GM18526 (cell line): ENCODE data around the gene MGAT5.

ENCODE experiments used
- POLR2A ChIP-seq: IDR thresholded peaks from 3 replicates; pipeline ENCODE4 v1.6.1; 2011; ENCODE audit not compliant: insufficient read length; ENCODE audit errors: extremely low read depth

MGAT5 gene

DNA sequence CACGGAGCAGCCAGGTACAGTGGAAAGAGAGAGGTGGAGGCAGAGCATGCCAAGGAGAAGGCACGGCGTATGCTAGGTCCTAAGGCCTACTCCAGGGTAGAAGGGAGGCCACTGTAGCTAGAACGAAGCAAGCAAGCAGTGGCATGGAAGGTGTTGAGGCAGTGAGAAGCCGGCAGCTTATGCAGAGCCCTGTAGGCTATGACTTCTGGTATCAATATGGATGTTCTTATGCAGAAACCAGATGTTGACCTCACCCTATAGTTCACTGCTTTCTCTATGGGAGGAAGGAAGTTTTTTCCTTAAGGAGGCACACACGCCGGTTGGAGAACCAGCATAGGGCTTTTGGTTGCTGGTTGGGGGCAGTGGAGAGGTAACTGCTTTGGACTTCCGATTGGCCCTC is 6.1 kb downstream of the MGAT5 start:
- TF ChIP-seq POLR2A: no peak

DNA sequence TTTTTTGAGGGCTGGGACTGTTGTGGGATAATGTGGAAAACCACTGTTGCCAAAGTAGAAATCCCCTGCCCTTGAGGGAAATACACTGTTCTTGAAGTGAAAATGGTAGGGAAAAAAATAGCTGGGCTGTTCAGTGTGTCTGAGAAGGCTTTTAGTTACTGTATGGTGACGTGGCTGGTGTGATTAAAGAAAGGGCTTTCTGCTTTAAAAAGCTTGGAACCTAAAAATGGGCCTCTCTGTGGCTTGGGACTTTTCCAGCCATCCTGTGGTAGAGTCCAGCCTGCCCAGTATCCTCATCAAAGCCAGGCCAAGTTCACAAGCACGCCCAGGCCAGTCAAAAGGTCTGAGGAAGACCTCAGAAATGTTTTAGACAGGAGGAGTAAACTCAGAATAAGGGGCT is 6.8 kb downstream of the MGAT5 start:
- TF ChIP-seq POLR2A: no peak

DNA sequence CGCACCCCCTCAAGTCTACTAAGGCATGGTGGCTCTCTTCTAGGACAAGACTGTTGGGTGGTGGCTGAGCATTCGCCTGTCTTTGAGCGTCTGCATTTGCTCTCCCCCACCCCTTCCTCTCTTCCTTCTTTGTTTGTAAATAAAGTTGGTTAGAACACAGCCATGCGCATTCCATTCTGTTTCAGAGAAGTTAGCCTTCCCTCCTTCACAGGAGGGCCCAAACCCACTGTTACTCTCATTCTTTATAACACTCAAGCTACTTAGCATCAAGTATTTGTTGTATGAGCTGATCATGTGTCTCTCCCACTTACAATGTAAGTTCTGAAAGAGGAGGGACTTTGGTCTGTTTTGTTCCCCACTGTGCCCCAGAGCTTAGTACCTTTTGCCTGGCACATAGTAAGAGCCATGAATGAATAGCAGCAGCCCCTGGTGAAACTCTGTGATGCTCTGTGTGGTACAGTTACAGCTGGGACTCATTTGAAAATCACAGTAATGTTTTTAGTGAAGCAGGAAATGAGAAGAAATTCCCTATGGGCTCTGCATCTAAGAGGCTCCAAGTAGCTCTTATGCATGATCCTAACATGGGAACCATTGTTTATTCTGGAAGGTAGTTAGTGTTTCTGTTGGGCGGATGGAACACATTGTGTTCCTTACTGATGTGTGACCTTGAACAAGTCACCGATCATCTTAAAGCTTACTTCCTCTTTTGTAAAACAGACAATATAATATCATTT is 7.7 kb downstream of the MGAT5 start:
- no peak for TF ChIP-seq POLR2A

DNA sequence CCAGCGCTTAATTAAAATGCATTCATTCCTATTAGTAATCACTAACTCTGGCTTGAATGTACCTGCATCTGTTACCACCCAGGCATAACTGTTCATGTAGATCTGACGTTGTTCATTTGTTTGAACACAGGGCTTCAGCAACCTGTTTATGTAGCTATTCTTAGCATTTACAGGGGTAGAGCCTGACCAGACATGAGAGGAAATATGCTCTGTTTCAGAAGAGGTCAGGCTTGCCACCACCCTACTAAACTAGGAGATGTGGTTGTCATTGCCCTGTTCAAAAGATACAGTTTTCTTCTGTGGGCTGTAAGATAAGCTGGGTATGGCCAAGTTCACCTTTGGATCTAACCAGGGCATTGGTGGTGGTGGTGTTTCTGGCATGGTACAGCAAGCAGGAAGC is 8.8 kb downstream of the MGAT5 start:
- TF ChIP-seq POLR2A: no peak

DNA sequence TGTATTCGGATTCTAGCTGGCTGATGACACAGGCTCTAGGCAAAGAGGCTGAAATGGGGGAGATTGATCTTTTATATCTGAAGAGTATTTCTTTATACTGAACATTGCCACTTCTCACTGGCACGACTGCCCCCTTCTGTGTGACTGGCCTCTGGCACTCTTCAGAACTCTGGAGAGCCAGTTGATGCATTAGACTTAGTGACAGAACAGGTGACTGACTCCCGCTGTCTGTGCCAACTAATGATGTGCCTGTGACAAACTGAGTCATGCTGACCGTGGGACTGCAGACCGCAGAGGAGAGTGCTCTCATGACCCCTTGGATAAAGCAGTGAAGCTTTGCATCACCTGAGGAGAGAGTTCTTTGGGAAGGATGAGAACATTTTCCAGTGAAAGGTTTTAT is 14.4 kb downstream of the MGAT5 start:
- TF ChIP-seq POLR2A: no peak

DNA sequence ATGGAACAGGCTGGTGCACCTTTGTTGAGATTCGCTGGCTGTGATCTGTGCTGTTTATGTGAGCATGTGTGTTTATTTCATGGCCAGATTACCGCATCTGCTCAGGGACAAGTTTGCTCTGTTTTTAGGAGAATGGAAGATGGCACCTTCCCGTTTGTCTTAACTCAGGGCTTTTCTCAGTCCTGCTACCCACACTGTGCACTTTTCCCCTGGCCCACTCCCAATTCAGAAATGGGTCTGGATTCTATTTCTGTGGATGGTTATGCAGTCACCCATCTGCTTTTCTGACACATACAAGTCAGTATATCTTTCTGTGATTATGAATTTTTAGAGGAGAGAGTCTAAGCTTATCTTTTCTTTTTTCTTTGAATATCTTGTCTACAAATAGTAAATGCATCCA is 15.4 kb downstream of the MGAT5 start:
- no peak for TF ChIP-seq POLR2A

DNA sequence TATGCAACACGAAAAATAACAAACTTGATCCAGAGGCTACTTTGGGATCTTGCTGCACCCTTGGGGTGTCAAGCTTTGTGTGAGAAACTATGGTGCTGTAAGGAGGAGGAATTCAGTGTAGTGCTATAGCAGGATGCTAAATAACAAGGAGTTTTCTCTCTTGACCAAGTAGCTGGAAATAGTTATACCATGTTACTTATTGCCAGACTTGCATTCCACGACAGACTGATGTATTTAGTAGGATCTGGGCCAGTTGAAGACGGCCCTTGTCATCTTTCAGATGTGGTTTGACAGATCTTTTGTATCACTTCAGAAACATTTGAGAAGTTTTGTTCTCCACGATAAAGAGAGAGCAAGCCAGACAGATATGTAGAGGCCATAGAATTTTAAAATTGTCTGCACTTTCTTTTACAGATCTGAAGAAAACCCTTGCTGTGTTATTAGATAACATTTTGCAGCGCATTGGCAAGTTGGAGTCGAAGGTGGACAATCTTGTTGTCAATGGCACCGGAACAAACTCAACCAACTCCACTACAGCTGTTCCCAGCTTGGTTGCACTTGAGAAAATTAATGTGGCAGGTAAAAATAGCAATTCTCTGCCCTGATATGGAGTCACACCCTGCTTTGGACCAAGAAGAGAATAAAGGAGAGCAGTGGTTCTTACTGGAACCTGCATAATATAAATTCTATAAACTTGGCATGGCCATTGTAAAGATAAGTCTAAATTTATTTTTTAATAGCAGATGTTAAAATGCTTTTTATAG is 16.3 kb downstream of the MGAT5 start:
- TF ChIP-seq POLR2A: no peak

DNA sequence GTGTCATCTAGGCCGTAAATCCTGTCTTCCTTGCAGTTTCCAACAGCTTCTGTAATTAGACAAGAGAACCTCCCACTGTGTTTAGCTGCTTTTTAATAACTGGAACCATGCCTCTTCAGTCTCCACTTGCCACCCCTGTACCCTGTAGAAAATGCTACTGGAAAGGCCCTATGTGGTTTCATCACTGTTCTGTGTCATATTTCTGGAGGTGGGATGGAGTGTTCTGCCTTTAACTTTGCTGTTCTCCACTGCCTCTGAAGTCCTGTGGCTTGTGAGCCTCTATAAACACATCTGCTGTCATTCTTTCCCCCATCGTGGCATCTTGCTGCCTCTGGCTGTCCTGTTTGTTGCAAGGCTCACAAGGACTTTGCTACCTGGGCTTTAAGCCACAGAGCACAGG is 17.9 kb downstream of the MGAT5 start:
- TF ChIP-seq POLR2A: no peak

DNA sequence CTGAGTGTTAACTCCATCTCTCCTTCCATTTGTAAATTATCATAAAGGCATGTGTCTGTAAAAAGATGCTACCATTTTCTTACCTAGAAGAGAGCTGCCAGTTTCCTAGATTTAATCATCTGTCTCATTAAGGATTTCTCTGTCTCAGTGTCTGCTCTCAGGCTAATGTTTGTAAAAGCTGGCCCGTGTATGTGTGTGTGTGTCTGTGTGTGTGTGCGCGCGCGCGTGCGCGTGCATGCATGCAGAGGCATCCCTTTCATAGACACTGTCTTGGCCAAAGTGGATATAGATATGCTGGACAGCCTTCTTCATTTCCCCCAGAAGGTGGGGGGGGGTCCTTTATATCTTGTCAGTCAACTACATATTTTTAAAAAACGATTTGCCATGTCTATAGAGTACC is 18.9 kb downstream of the MGAT5 start:
- TF ChIP-seq POLR2A: no peak

DNA sequence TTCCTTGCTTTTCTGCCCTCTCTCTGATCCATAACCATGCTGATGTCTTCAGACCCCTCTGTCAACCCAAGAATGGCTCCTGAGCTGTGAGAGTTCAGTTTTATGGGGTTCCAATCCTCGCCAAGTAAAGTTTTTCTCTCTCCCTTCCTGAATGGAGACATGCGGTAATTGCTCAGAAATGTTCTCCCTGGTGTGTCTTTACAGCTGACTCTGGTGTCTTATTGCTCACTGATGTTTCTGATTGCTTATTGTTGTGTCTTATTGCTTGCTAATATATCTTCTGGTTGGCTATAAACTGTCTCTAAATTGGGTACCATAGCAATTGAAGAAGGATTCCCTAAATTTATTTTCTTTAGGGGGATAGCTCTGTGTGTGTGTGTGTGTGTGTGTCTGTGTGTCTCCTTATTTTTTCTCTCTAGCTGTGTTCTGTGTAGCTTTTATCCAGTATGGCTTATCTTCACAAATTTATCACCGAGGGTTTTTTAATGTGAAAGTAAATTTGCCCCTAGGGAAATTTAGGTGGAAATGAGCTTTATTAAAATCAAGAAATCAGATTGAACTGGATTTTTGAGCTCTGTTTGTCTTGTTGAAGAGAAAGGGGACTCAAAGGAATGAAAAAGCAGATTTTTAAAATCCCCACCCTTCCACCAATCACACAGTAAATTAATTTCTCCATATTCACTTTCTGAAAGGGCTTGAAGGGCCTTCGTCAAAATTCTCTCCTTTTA is 19.5 kb downstream of the MGAT5 start:
- no peak for TF ChIP-seq POLR2A

DNA sequence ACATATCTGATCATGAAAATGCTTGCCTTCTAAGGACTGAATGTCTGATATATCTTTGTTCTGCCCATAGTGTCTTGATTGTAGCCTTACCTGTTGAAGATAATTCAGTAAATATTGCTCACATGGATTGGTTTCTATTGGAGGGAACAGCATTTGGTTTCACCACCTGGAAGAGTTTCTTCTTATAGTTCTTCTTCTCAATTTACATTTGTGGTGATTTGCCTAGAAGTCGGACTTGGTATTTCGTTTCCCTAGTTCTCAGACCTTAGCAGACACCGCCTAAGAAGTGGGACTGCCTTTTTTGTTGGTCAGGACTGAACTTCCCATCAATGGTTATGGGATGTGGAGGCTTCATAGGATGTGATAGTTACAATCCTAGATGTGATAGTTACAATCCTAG is 20.2 kb downstream of the MGAT5 start:
- TF ChIP-seq POLR2A: no peak

DNA sequence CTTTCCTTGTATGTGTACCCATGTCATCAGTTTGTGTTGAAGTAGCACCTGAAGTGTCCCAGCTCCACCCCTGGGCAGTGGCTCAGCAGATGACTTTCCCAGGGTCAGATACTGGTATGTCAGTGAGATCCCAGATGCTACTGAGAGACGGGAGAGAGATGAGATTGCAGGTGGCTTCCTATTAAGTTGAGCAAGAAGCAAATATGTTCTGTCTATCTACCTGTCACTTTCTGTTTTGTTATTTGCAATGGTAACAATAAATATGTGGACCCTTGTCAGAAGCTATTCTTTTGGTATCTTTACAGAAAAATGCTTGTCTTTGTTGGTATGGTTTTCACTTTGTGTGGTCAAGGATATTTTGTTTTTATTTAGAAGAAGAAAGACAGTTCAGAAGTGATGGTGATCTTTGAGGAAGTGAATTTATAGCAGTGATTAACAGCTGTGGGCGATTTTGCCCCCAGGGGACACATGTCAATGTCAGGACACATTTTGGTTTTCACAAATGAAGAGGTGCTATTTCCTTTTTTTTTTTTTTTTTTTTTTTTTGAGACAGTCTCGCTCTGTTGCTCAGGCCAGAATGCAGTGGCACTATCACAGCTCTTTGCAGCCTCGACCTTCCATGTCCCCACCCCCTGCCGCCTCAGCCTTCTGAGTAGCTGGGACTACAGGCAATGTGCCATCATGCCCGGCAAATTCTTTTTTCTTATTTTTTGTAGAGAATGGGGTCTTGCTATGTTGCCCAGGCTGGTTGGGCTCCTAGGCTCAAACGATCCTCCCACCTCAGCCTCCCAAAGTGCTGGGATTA is 21.4 kb downstream of the MGAT5 start:
- no peak for TF ChIP-seq POLR2A

DNA sequence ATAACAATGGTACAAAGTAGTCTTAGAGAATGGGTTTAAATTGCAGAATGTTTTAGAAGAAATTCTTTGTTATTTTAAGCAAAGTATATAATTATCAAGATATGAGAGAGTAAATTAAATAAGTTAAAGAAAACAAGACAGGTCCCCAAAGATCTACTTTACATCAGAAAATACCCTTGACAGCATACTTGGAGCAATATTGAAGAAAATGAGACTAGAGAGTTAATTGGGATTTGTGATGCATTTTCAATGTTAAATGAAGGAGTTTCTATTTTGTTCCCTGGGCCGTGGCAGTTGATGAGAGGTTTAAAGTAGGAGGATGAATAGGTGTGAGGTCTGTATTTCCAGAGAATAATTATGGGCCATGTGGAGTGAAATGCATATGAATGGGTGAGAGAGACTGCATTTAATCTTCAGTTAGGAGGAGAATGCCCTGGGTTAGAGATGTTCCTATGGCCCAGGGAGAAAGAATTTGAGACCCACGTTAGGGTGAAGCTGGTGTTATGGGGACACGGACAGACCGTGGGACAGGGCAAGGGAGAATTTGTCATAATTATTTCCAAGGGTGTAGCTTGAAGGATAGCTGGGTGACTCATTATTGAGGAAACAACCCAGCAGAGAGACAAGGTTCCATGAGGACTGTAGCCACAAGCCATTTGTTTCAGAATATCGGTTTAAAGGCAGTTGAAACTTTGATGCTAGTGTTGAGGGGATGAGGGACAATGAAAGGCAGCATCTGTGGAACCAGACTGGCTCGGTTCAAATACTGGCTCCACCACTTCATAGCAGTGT is 22.7 kb downstream of the MGAT5 start:
- no peak for TF ChIP-seq POLR2A

DNA sequence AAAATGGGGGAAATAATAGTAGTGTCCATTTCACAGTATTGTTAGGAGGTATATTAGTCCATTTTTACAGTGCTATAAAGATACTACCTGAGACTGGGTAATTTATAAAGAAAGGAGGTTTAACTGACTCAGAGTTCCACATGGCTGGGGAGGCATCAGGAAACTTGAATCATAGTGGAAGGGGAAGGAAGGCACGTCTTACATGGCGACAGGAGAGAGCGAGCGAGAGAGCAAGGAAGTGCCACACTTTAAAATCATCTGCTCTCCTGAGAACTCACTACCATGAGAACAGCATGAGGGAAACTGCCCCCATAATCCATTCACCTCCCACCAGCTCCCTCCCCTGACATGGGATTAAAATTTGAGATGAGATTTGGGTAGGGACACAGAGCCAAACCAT is 23.4 kb downstream of the MGAT5 start:
- TF ChIP-seq POLR2A: no peak
